ENCODE data around the gene UNK.
"Not testable (repeated sequence)": the region's sequence is repeated elsewhere in the genome, so short reads cannot be mapped to it uniquely, and the experiment has no call there.

Gene UNK

DNA sequence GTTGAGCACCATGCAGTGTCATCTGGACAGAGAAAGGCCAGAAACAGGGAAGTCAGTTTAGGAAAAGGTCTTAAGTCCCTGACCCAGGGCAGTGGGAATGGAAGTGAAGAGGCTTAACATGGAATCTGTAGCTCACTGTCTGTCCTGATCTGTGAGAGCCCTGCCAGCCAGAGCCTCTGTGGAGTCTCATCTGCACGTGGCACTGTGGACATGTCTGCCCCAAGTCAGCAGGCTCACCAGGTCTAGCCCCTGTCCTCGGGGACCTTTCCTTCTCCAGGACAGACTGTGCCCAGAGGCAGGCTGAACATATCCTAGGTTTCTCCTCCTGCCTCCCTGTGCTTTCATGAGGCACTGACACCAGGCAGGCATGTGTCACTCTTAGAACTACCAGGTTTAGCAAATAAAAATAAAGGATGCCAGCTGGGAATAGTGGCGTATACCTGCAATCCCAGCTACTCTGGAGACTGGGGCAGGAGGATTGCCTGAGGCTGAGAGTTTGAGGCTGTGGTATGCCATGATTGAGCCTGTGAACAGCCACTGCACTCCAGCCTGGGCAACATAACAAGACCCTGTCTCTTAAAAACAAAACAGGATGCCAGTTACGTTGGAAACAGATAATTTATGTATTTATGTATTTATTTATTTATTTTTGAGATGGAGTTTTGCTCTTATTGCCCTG is 22.4 kb downstream of the UNK start:
- DNase-seq, result no peak

DNA sequence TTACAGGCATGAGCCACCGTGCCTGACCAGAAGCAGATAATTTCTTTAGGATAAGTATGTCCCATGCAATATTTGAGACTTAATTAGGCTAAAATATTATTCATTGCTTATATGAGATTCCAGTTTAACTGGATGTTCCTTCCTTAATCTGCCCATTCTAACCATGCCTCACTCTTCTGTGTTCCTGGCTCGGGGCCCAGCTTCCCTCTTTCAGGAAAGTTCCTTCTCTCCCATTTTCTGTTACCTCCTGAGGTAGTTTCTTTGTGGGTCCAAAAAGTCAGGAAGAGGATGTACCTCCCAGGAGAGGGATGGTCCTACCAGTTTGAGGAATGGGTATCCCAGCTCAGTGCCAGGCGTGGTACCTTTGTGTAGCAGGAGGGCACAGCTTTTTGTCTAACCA is 23.3 kb downstream of the UNK start:
- no peak for DNase-seq

- DNase-seq, result no peak
Observed at GRCh38 chr17:75808549-75808904, 23.9 kb downstream of the UNK start.

- DNase-seq, result peak; percentile 92
Observed at GRCh38 chr17:75808905-75809621, 24.5 kb downstream of the UNK start.

- DNase-seq, result no peak
Observed at GRCh38 chr17:75809631-75810111, 25.1 kb downstream of the UNK start.

DNA sequence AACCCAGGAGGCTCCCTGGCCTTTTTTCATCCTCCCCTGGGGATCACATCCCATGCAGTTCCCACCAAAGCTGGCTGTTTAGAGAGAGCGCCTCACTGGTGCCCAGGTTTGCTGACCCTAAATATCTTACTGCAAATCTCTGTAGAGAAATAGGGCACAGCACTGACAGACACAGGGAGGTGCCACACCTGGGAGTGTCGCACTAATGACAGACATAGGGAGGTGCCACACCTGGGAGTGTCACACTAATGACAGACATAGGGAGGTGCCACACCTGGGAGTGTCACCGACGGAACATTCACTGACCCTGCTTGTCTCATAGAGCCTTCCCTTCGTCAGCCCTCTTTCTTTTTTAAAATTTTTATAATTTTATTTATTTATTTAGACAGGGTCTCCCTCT is 25.6 kb downstream of the UNK start:
- DNase-seq, result no peak

GRCh38 chr17:75810756-75811155 is 26.1 kb downstream of the UNK start:
- not testable (repeated sequence) for DNase-seq

GRCh38 chr17:75811174-75811573 is 26.6 kb downstream of the UNK start:
- DNase-seq, result no peak

GRCh38 chr17:75812096-75813013 is 27.7 kb downstream of the UNK start:
- DNase-seq, result no peak

GRCh38 chr17:75813081-75814020 is 28.7 kb downstream of the UNK start:
- no peak for DNase-seq

GRCh38 chr17:75814021-75814395 is 29.4 kb downstream of the UNK start:
- DNase-seq, result no peak

GRCh38 chr17:75814900-75815373 is 30.3 kb downstream of the UNK start:
- DNase-seq, result no peak

- DNase-seq, result no peak
Observed at GRCh38 chr17:75815399-75815798, 30.8 kb downstream of the UNK start.

DNA sequence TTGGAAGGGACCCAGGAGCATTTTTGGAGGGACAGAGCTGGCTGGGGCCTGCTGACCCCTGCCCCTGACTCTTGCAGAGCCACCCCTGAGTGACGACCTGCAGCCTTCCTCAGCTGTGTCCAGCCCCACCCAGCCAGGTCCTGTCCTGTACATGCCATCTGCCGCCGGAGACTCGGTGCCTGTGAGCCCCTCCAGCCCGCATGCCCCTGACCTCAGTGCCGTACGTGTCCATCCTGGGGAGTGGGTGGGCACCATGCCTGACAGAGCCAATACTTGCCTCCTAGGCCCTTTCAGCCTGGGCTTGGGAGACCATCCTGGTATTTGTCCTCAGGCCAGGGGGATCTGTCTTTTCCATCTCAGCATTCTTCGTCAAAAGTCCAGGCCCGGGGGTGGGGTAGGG is 32.1 kb downstream of the UNK start:
- DNase-seq, result no peak

GRCh38 chr17:75817571-75817970 is 33.0 kb downstream of the UNK start:
- no peak for DNase-seq

DNA sequence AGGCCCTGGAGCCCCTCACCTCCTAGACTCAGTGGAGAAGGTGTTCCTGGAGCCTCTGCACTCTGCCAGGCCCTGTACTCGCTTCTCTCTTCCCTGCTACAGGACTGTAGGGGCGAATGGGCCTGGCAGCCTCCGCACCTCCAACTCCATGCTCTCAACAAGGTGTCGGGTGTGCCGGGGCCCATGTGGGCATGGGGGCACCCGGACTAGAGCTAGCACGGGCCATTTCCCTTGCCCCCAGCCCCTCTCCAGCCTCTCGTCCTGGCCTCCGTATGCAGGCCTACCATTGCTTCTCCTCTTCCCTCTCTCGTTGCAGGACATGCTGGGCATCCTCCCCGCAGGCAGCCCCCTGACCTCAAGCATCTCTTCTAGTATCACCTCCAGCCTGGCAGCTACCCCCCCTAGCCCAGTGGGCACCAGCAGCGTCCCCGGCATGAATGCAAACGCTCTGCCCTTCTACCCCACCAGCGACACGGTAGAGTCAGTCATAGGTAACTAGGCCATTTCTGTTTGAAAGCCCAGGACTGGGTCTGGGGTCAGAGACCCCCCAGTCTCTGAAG is 33.8 kb downstream of the UNK start:
- no peak for DNase-seq

GRCh38 chr17:75819116-75819515 is 34.5 kb downstream of the UNK start:
- no peak for DNase-seq

GRCh38 chr17:75819678-75820077 is 35.1 kb downstream of the UNK start:
- no peak for DNase-seq

DNA sequence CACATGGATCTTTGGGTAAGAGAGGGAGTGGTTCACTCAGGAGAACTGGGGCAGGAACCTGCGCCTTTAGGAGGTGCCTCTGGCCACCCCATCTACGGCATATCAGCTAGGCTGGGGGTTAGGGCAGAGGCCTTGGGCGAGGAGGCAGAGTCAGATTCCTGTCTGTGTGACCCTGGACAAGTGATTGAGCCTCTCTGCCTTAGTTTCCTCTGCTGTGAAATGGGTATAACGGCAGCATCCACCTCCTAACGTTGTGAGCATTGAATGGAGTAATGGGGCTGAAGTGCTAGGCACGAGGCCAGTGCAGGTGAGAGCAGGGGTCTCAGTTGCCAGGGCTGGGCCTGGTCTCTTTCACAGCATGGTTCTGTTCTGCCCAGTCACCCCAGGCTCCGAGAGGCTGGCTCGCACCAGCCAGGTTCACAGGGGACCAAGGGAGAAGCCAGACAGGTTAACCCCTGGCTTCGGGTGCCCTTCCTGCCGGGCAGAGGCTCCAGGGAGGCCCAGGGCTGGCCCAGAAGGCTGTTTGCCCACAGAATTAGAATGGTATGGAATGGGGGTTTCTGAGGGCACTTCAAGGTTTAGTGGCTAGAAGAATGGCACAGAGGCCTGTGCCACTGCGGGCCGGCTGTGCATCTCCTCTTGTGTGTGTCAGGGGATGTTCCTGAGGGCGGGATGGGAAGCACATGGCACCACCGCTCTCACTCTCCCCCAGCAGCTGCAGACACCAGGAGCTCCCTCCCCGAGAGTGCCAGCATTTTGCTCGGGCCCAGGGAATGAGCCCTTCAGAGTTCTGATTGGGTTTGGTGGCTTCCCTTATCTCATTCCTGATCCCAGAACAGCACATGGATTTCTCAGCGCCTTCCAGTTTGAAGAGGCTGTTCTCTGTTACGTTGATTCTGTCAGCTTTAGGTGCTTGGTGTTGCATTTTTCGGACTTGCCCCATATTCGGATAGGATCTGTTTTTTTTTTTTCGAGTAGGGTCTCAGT is 35.8 kb downstream of the UNK start:
- no peak for DNase-seq

DNA sequence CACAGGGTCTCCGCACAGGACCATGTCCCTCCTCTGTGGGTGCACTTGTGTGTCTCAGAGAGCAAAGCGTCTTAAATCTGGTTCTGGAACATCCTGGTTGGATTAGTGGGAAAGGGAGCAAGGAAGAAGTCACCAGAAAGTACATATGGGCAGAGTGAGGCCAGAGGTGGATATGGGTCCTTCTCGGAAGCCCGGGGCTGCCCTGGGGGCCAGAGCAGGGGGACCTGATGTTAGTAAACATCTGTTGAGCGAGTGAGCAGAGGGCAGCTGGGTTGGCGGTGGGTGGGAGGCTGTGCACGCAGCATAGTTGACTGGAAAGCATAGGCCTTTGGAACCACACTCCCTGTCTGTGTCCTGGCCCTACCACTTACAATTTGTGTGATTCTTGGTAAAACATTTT is 36.9 kb downstream of the UNK start:
- no peak for DNase-seq
